ENCODE data around the gene SPAG8.

GRCh38 chr9:35767458-35767857 lies 44.6 kb downstream of the SPAG8 start:
- no peak for TF ChIP-seq EZH2phosphoT487 (IDR thresholded peaks at IDR 0.05; ENCODE audit: insufficient read depth, low read depth)
- TF ChIP-seq EZH2 (IDR thresholded peaks at IDR 0.05; ENCODE audit: insufficient read depth, poor library complexity, severe bottlenecking) = no peak
